ENCODE data around the gene VENTX. TPM values are rescaled to one million over a fixed set of nuclear protein-coding genes. Genes with fewer than 3 reads are reported as not detected.

Gene VENTX
- total and polyA plus RNA-seq, 10 of the 15 experiments (the other 5 are each of a cell fraction or from before 2014, with no cell fraction given) = 0.05 TPM; not detected in 9

- H3K36me3 ChIP-seq (ENCODE audit: control insufficient read depth in 2 of 2, insufficient read depth in 2 of 2, low read length in 1 of 2) = no peaks in the 10 kb centered on the region
- ATAC-seq = no peak
- ChIA-PET POLR2A (no interaction called here), RAD21 (ENCODE audit: unreplicated experiment) (no interaction called here), SMC1A (ENCODE audit: uncharacterized antibody, unreplicated experiment) (no interaction called here), CTCF (no interaction called here)
- no peak for DNase-seq (ENCODE audit: low read depth, low spot score)
- no peak overlapping the region for H2AFZ ChIP-seq (ENCODE audit: control insufficient read depth, low read depth, low read length)
- H3K9ac ChIP-seq (ENCODE audit: control insufficient read depth, insufficient read depth, low read length) = no peak overlapping the region
- no peaks in the 10 kb centered on the region; the same call in 1 of the 2 replicates for H4K20me1 ChIP-seq (ENCODE audit: control insufficient read depth, insufficient read depth)
- no peak overlapping the region for H3K4me3 ChIP-seq
- intact Hi-C loops (cut with micrococcal nuclease; ENCODE audit: unreplicated experiment) (no loop called here), in situ Hi-C loops (cut with MboI) (no loop called here)
- no TSS peak for BruUV-seq (replicated peaks)
- H3K27me3 ChIP-seq (replicated peaks in 1 of 2; ENCODE audit: control insufficient read depth in 2 of 2, insufficient read depth in 2 of 2, low read length in 1 of 2) = no peaks in the 10 kb centered on the region
- no peaks in the 10 kb centered on the region for H3K4me1 ChIP-seq (ENCODE audit: control insufficient read depth, insufficient read depth, low read length)
- 39% methylated on average over 11 of the region's 11 CpGs for WGBS (ENCODE audit: insufficient coverage, insufficient replicate concordance, low lambda C conversion rate, missing lambda C conversion rate)
- H3K79me2 ChIP-seq (ENCODE audit: control insufficient read depth, insufficient read depth, low read length) = no peaks in the 10 kb centered on the region
- no peak overlapping the region for H3K27ac ChIP-seq (ENCODE audit: control insufficient read depth, insufficient read depth)
- H3K4me2 ChIP-seq (ENCODE audit: control insufficient read depth, insufficient read depth) = no peak overlapping the region
- no peaks in the 10 kb centered on the region for H3K9me3 ChIP-seq (replicated peaks; ENCODE audit: control insufficient read depth, insufficient read depth, low read length)
- FAIRE-seq = no peak
- TF ChIP-seq NFYB (IDR thresholded peaks at IDR 0.05; ENCODE audit: insufficient read depth, low read depth, low read length) (no peak), SUPT20H (IDR thresholded peaks at IDR 0.05; ENCODE audit: borderline replicate concordance, control insufficient read depth, low read depth, low read length) (no peak), NFYA (IDR thresholded peaks at IDR 0.05; ENCODE audit: borderline replicate concordance, low read depth, low read length) (no peak), EP300 (IDR thresholded peaks at IDR 0.05; ENCODE audit: borderline replicate concordance in 1 of 2, control insufficient read depth in 1 of 2, low read depth in 2 of 2, low read length in 2 of 2) (no peak), TCF7 (IDR thresholded peaks at IDR 0.05; ENCODE audit: borderline replicate concordance) (no peak), BMI1 (IDR thresholded peaks at IDR 0.05; ENCODE audit: borderline replicate concordance) (no peak), JUND (IDR thresholded peaks at IDR 0.05; ENCODE audit: low read depth, low read length) (no peak), PAX5 (IDR thresholded peaks at IDR 0.05; ENCODE audit: borderline replicate concordance, low read depth, low read length) (no peak), CTCF (IDR thresholded peaks at IDR 0.05 in 2 of 3, conservative IDR thresholded peaks at IDR 0.05 in 1 of 3; ENCODE audit: control insufficient read depth in 2 of 3, extremely low read depth in 1 of 3, insufficient read depth in 1 of 3, low read depth in 3 of 3, low read length in 3 of 3) (no peak), NFIC (IDR thresholded peaks at IDR 0.05; ENCODE audit: low read depth, low read length) (no peak)
- TF ChIP-seq, protein P1, sequence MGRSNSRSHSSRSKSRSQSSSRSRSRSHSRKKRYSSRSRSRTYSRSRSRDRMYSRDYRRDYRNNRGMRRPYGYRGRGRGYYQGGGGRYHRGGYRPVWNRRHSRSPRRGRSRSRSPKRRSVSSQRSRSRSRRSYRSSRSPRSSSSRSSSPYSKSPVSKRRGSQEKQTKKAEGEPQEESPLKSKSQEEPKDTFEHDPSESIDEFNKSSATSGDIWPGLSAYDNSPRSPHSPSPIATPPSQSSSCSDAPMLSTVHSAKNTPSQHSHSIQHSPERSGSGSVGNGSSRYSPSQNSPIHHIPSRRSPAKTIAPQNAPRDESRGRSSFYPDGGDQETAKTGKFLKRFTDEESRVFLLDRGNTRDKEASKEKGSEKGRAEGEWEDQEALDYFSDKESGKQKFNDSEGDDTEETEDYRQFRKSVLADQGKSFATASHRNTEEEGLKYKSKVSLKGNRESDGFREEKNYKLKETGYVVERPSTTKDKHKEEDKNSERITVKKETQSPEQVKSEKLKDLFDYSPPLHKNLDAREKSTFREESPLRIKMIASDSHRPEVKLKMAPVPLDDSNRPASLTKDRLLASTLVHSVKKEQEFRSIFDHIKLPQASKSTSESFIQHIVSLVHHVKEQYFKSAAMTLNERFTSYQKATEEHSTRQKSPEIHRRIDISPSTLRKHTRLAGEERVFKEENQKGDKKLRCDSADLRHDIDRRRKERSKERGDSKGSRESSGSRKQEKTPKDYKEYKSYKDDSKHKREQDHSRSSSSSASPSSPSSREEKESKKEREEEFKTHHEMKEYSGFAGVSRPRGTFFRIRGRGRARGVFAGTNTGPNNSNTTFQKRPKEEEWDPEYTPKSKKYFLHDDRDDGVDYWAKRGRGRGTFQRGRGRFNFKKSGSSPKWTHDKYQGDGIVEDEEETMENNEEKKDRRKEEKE (IDR thresholded peaks at IDR 0.05) = no peak
- TF ChIP-seq, protein P2, sequence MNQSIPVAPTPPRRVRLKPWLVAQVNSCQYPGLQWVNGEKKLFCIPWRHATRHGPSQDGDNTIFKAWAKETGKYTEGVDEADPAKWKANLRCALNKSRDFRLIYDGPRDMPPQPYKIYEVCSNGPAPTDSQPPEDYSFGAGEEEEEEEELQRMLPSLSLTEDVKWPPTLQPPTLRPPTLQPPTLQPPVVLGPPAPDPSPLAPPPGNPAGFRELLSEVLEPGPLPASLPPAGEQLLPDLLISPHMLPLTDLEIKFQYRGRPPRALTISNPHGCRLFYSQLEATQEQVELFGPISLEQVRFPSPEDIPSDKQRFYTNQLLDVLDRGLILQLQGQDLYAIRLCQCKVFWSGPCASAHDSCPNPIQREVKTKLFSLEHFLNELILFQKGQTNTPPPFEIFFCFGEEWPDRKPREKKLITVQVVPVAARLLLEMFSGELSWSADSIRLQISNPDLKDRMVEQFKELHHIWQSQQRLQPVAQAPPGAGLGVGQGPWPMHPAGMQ (IDR thresholded peaks at IDR 0.05; ENCODE audit: borderline replicate concordance) = no peak
- TF ChIP-seq, protein P3, sequence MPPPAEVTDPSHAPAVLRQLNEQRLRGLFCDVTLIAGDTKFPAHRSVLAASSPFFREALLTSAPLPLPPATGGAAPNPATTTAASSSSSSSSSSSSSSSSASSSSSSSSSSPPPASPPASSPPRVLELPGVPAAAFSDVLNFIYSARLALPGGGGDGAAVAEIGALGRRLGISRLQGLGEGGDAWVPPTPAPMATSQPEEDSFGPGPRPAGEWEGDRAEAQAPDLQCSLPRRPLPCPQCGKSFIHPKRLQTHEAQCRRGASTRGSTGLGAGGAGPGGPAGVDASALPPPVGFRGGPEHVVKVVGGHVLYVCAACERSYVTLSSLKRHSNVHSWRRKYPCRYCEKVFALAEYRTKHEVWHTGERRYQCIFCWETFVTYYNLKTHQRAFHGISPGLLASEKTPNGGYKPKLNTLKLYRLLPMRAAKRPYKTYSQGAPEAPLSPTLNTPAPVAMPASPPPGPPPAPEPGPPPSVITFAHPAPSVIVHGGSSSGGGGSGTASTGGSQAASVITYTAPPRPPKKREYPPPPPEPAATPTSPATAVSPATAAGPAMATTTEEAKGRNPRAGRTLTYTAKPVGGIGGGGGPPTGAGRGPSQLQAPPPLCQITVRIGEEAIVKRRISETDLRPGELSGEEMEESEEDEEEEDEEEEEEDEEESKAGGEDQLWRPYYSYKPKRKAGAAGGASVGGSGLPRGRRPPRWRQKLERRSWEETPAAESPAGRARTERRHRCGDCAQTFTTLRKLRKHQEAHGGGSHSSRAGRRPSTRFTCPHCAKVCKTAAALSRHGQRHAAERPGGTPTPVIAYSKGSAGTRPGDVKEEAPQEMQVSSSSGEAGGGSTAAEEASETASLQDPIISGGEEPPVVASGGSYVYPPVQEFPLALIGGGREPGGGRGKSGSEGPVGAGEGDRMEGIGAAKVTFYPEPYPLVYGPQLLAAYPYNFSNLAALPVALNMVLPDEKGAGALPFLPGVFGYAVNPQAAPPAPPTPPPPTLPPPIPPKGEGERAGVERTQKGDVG (CRISPR knock-in tag; IDR thresholded peaks at IDR 0.05) = no peak
Observed at GRCh38 chr10:133249975-133250754, 12.5 kb downstream of the VENTX start.
